H1 (cell line): ENCODE results near the gene KSR2. TPM values are rescaled to one million over a fixed set of nuclear protein-coding genes. Genes with fewer than 3 reads are reported as not detected.

Experiments
- ATF2 ChIP-seq: IDR thresholded peaks from 2 replicates; pipeline ENCODE4 v1.6.1; 2012; ENCODE audit warnings: low read length, inconsistent platforms
- CBX5 ChIP-seq: fragments of 300-800, 300-1000 bp; sonication (generic); IDR thresholded peaks from 2 replicates; pipeline ENCODE4 v1.7.1; 2016; ENCODE audit warnings: antibody characterized with exemption, low read length, low read depth
- CHD1 ChIP-seq: IDR thresholded peaks from 2 replicates; pipeline ENCODE4 v1.6.1; 2012; ENCODE audit warnings: low read depth, low read length, improper control_type of control experiment
- CTBP2 ChIP-seq: IDR thresholded peaks from 2 replicates; pipeline ENCODE4 v1.7.0; 2011; ENCODE audit warnings: borderline replicate concordance, mild to moderate bottlenecking, moderate library complexity, mixed read lengths, low read length; ENCODE audit not compliant: insufficient read depth, insufficient read length
- EGR1 ChIP-seq: IDR thresholded peaks from 2 replicates; pipeline ENCODE4 v1.6.1; 2011; ENCODE audit warnings: low read depth, low read length, borderline replicate concordance
- EZH2 ChIP-seq: fragments of 200-600 bp; sonication (generic); IDR thresholded peaks from 2 replicates; pipeline ENCODE4 v1.7.1; 2012; ENCODE audit warnings: low read depth, mild to moderate bottlenecking, moderate library complexity, low read length, inconsistent platforms; ENCODE audit not compliant: severe bottlenecking
- FOSL1 ChIP-seq: IDR thresholded peaks from 2 replicates; pipeline ENCODE4 v1.6.1; 2011; ENCODE audit warnings: mild to moderate bottlenecking, low read depth, low read length, moderate library complexity; ENCODE audit not compliant: insufficient read depth
- JUND ChIP-seq: IDR thresholded peaks from 2 replicates; pipeline ENCODE4 v1.6.1; 2011; ENCODE audit warnings: mild to moderate bottlenecking, improper control_type of control experiment, low read length
- KDM5A ChIP-seq: fragments of 200-600 bp; IDR thresholded peaks from 2 replicates; pipeline ENCODE4 v1.7.1; 2012; ENCODE audit warnings: mild to moderate bottlenecking, low read length, inconsistent platforms, mixed read lengths
- MAFK ChIP-seq: IDR thresholded peaks from 2 replicates; pipeline ENCODE4 v1.6.1; 2012; ENCODE audit warnings: low read depth, mild to moderate bottlenecking, improper control_type of control experiment, low read length
- NANOG ChIP-seq: IDR thresholded peaks from 2 replicates; pipeline ENCODE4 v1.6.1; 2011; ENCODE audit warnings: low read length, low read depth, mild to moderate bottlenecking, inconsistent platforms; ENCODE audit not compliant: insufficient read depth, poor library complexity, severe bottlenecking
- POLR2A ChIP-seq, 2 experiments: IDR thresholded peaks; 1 replicate in 1 of 2; 2 replicates in 1 of 2; pipeline ENCODE4 v1.6.1; 2011; ENCODE audit warnings: low read depth in 2 of 2, low read length in 2 of 2, mild to moderate bottlenecking in 2 of 2; ENCODE audit errors: control extremely low read depth in 1 of 2
- POU5F1 ChIP-seq: IDR thresholded peaks from 2 replicates; pipeline ENCODE4 v1.6.1; 2011; ENCODE audit warnings: low read depth, mild to moderate bottlenecking, low read length, moderate library complexity
- RAD21 ChIP-seq, 2 experiments: IDR thresholded peaks in 1 of 2; conservative IDR thresholded peaks in 1 of 2; 2 replicates each; pipeline ENCODE4 v1.6.1; 2011; ENCODE audit warnings: low read depth in 2 of 2, low read length in 2 of 2, improper control_type of control experiment in 1 of 2, inconsistent platforms in 1 of 2, mild to moderate bottlenecking in 1 of 2, moderate library complexity in 1 of 2
- RFX5 ChIP-seq: IDR thresholded peaks from 2 replicates; pipeline ENCODE4 v1.6.1; 2011; ENCODE audit warnings: low read depth, low read length, improper control_type of control experiment, borderline replicate concordance
- RNF2 ChIP-seq: fragments of 200-900, 300-1000 bp; sonication (generic); IDR thresholded peaks from 2 replicates; pipeline ENCODE4 v1.7.1; 2016; ENCODE audit warnings: borderline replicate concordance, low read depth, mild to moderate bottlenecking, antibody characterized with exemption, low read length; ENCODE audit not compliant: poor library complexity, severe bottlenecking; ENCODE audit errors: missing control alignments
- RXRA ChIP-seq: IDR thresholded peaks from 2 replicates; pipeline ENCODE4 v1.6.1; 2011; ENCODE audit warnings: low read depth, mild to moderate bottlenecking, low read length, moderate library complexity; ENCODE audit not compliant: insufficient read depth
- SP2 ChIP-seq: IDR thresholded peaks from 2 replicates; pipeline ENCODE4 v1.6.1; 2012; ENCODE audit warnings: mild to moderate bottlenecking, low read length, inconsistent platforms
- SUZ12 ChIP-seq: fragments of 200-600 bp; sonication (generic); IDR thresholded peaks from 2 replicates; pipeline ENCODE4 v1.6.1; 2012; ENCODE audit warnings: mild to moderate bottlenecking, inconsistent platforms, low read length, moderate library complexity, mixed read lengths
- TAF7 ChIP-seq: optimal IDR thresholded peaks from 2 replicates; pipeline ENCODE3; 2011; ENCODE audit warnings: low read depth, mild to moderate bottlenecking, inconsistent platforms, low read length, moderate library complexity, borderline replicate concordance
- YY1 ChIP-seq: IDR thresholded peaks from 2 replicates; pipeline ENCODE4 v1.6.1; 2011; ENCODE audit warnings: low read depth, mild to moderate bottlenecking, low read length
- ZNF274 ChIP-seq: IDR thresholded peaks from 2 replicates; pipeline ENCODE4 v1.7.0; 2012; ENCODE audit warnings: low read length, borderline replicate concordance; ENCODE audit errors: extremely low read depth
- polyA plus RNA-seq, 7 experiments: library from polyadenylated mRNA; depleted of rRNA in 3 of 7; stranded (reverse) in 5 of 7; unstranded in 2 of 7; fragments of >200 nt in 5 of 7; fragments of 200-250 nt in 2 of 7; gene quantifications; 1 replicate in 5 of 7; 2 replicates in 1 of 7; 4 replicates in 1 of 7; pipeline versions ENCODE4 v1.2.1 to v1.2.3, GENCODE V29; 2011 to 2013; ENCODE audit warnings: missing spikeins in 2 of 7, mixed read lengths in 2 of 7
- total RNA-seq: library from RNA; stranded (reverse); fragmentation: NEBNext Ultra II Directional; extraction: Animal tissue kit (Norgen Biotek cat#: 25700); gene quantifications from 2 replicates; pipeline ENCODE4 v1.2.1, GENCODE V29; 2021

KSR2 gene
- total and polyA plus RNA-seq, 2 of the 8 experiments (the other 6 are each of a cell fraction or from before 2014, with no cell fraction given), result 0.74 to 2.2 TPM

- TF ChIP-seq RAD21 (IDR thresholded peaks at IDR 0.05 in 1 of 2, conservative IDR thresholded peaks at IDR 0.05 in 1 of 2; ENCODE audit: low read depth in 2 of 2, low read length in 2 of 2) (peak in 1 of 2 experiments; percentile 29; a peak in 1 of 4 replicates), POLR2A (IDR thresholded peaks at IDR 0.05; ENCODE audit: control extremely low read depth in 1 of 2, low read depth in 2 of 2, low read length in 2 of 2) (peak; percentile 47 to 91), CBX5 (no peak), TAF7 (peak; percentile 74), POU5F1 (no peak), JUND (no peak), RNF2 (no peak), ZNF274 (no peak), YY1 (peak; percentile 68; the same call in 1 of the 2 replicates), EGR1 (no peak), CTBP2 (no peak), FOSL1 (no peak), SP2 (no peak), ATF2 (no peak), MAFK (no peak), CHD1 (no peak), KDM5A (no peak; the same call in 1 of the 2 replicates), RXRA (no peak), NANOG (peak; percentile 34), SUZ12 (no peak), EZH2 (no peak), RFX5 (no peak)
These were observed 47.9 kb upstream of the KSR2 start, which contains the start of gene RFC5 (continued) for GRCh38 chr12:118016424-118017264.
